WTC11 (cell line): ENCODE measurements around the gene IGSF10.

Experiments used
- CREB1 ChIP-seq: sonication (generic); formaldehyde crosslinking; IDR thresholded peaks from 2 replicates; pipeline ENCODE4 v1.8.0; 2023; ENCODE audit warnings: mild to moderate bottlenecking, missing genetic modification reagents
- CTCF ChIP-seq: fragments of 200-600 bp; IDR thresholded peaks from 2 replicates; pipeline ENCODE4 v1.8.0; 2022; ENCODE audit warnings: antibody characterized with exemption
- E2F4 ChIP-seq: sonication (generic); formaldehyde crosslinking; IDR thresholded peaks from 2 replicates; pipeline ENCODE4 v1.8.1; 2022; ENCODE audit warnings: low read depth, mild to moderate bottlenecking, moderate library complexity, missing genetic modification reagents, borderline replicate concordance
- FOXK1 ChIP-seq: sonication (generic); formaldehyde crosslinking; IDR thresholded peaks from 2 replicates; pipeline ENCODE4 v1.8.0; 2022; ENCODE audit warnings: mild to moderate bottlenecking, moderate library complexity, missing genetic modification reagents
- IRF2 ChIP-seq: sonication (generic); formaldehyde crosslinking; IDR thresholded peaks from 2 replicates; pipeline ENCODE4 v1.8.0; 2022; ENCODE audit warnings: low read depth, missing genetic modification reagents, borderline replicate concordance
- RELA ChIP-seq: sonication (generic); formaldehyde crosslinking; IDR thresholded peaks from 2 replicates; pipeline ENCODE4 v1.8.1; 2022; ENCODE audit warnings: missing genetic modification reagents, mild to moderate bottlenecking, borderline replicate concordance
- SMAD3 ChIP-seq: sonication (generic); formaldehyde crosslinking; IDR thresholded peaks from 2 replicates; pipeline ENCODE4 v1.8.0; 2022; ENCODE audit warnings: missing genetic modification reagents, mild to moderate bottlenecking, borderline replicate concordance

GRCh38 chr3:151434151-151434890 is 26.5 kb downstream of the IGSF10 start:
- no peak for TF ChIP-seq CTCF
- no peak for TF ChIP-seq CREB1 (CRISPR knock-in tag)
- TF ChIP-seq FOXK1 (CRISPR knock-in tag) = no peak
- TF ChIP-seq RELA (CRISPR knock-in tag) = no peak
- no peak for TF ChIP-seq E2F4 (CRISPR knock-in tag)
- TF ChIP-seq SMAD3 (CRISPR knock-in tag) = no peak
- TF ChIP-seq IRF2 (CRISPR knock-in tag) = no peak
